Uterus (tissue), 2 donors: Measurements from ENCODE around the gene PUM1.

Source experiments
- CTCF ChIP-seq, 4 experiments: fragments of 200-600 bp in 2 of 4; fragments of 450-650 bp in 2 of 4; sonication (generic) in 2 of 4; IDR thresholded peaks; one replicate each; pipeline ENCODE4 v1.5.1; 2016 to 2019; ENCODE audit warnings: antibody characterized with exemption in 4 of 4, mild to moderate bottlenecking in 2 of 4, moderate library complexity in 1 of 4
- POLR2A ChIP-seq, 2 donors: fragments of 450-650 bp; IDR thresholded peaks; one replicate each; pipeline ENCODE4 v1.6.1; 2016; ENCODE audit warnings: antibody characterized with exemption in 2 of 2, mild to moderate bottlenecking in 1 of 2, moderate library complexity in 1 of 2

DNA sequence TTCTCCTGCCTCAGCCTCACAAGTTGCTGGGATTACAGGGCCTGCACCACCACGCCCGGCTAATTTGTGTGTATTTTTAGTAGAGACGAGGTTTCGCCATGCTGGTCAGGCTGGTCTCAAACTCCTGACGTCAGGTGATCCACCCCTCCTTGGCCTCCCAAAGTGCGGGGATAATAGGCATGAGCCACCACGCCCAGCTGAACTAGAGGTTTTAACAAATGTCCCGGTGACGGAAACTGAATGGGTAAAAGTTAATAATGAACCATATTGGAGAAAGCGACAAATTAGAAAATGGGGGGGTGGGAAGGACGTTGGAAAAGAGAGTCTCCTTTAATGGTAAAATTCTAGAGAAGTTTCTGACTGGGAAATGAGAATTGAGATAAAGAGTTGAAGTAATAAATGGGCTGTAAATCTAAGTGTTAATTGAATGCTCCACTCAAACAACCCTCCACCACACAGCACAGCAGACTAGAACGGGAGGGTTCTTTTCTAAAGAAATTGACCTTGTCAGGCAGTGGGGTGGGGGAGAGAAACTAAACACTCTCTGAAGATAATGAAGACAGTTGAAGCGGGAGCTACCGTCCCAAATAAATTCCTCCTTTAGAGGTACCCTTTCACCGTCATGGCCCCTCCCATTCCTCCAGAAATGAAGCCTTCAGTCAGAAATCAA lies 46.9 kb upstream of the PUM1 start:
- TF ChIP-seq CTCF (IDR thresholded peaks at IDR 0.05) (no peak), POLR2A (IDR thresholded peaks at IDR 0.05) (no peak)
